Stimulated activated naive CD8-positive, alpha-beta T cell treated with anti-CD3 and anti-CD28 coated beads, Interleukin-15, Interleukin-2, amounts not matched to agents 100 U/mL and 50 U/mL, for 24 hours (primary cell): Measurements from ENCODE around the gene KCNK4.

Source experiments
- ATAC-seq: fragments of 150-1000 bp; cut with Tn5 transposase; one replicate; pipeline ENCODE4 v1.10.0; 2021
- DNase-seq: peaks from one replicate; pipeline ENCODE4 v3.0.0; 2021

The KCNK4 gene

DNA sequence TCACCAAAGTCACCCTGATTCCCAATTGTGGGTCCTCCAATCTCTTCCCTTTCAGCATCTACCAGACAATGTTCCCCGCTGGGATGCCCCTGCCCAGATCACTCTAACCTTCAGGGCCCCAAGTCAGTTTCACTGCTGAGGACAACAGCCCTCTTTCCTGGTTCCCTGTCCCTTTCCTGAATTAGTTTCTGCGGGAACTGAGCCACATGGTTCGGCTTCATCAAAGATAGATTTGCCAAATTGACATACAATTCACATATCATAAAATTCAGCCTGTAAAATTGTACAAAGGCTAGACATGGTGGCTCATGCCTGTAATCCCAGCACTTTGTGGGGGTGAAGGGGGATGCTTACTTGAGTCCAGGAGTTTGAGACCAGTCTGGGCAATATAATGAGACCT lies 36.9 kb downstream of the KCNK4 start:
- DNase-seq: no peak
- ATAC-seq: no peak

DNA sequence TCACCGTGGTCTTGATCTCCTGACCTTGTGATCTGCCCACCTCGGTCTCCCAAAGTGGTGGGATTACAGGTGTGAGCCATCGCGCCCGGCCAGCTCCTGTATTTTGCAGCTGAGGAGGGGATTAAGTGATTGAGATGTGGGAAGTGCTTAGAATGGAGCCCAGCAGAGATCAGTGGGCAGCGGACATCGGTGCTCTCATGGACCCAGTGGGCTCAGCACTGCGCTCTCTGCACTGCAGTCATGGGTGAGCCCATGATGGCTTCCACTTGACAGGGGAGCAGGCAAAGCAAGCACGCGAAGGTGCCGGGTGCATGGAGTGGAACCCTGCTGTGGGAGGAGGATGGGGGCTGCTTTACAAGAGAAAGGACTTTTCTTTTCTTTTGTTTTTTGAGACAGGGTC lies 39.8 kb downstream of the KCNK4 start:
- no peak for ATAC-seq
- no peak for DNase-seq

DNA sequence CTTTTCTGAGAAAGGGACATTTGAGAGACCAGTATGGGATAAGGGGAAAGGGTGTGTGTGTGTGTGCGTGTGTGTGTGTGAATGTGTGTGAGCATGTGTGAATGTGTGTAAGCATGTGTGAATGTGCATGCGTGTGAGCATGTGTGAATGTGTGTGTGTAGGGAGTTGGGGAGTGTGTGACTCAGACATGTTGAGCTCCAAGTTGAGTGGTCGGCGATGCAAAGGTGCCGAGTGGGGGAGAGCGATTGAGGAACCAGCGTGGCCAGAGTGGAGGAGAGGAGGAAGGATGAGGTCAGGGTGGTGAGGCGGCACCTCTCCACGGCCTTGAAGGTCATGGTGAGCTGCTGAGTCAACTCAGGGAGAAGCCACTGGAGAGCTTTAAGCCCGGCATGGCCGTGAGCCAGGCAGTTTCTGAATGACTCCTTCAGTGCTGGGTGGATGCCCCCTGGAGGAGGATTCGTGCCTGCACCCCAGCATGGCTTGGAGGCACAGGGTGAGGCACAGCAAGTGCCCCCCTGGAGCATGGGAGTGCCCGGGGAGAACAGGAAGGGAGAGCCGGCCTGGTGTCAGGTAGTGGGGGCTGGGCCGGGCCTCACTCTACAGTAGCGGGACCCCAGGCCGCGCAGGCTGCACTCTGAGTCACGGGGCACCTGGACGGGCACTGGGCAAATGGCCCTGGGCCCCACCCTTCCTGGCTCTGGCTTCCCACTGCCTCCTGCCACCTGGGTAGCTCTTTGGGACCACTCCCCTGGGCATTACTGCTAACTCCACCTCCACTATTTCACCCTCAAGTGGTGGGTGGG lies 40.7 kb downstream of the KCNK4 start:
- DNase-seq: peak; percentile 90
- ATAC-seq: peak; percentile 82

DNA sequence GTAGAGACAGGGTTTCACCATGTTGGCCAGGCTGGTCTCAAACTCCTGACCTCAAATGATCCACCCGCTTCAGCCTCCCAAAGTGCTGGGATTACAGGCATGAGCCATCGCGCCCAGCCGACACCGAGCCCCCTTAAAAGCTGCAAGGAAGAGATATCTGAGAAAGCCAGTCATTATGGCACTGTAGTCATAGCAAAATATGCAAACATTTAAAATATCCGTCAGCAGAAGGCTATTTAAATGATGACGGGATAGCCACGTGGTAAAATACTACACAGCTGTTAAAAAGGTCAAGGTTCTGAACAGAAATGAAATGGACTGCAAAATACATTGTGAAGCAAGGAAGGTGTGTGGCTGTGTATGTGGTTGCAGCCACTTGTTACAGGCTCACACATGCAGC lies 42.5 kb downstream of the KCNK4 start:
- DNase-seq: no peak
- ATAC-seq: no peak

DNA sequence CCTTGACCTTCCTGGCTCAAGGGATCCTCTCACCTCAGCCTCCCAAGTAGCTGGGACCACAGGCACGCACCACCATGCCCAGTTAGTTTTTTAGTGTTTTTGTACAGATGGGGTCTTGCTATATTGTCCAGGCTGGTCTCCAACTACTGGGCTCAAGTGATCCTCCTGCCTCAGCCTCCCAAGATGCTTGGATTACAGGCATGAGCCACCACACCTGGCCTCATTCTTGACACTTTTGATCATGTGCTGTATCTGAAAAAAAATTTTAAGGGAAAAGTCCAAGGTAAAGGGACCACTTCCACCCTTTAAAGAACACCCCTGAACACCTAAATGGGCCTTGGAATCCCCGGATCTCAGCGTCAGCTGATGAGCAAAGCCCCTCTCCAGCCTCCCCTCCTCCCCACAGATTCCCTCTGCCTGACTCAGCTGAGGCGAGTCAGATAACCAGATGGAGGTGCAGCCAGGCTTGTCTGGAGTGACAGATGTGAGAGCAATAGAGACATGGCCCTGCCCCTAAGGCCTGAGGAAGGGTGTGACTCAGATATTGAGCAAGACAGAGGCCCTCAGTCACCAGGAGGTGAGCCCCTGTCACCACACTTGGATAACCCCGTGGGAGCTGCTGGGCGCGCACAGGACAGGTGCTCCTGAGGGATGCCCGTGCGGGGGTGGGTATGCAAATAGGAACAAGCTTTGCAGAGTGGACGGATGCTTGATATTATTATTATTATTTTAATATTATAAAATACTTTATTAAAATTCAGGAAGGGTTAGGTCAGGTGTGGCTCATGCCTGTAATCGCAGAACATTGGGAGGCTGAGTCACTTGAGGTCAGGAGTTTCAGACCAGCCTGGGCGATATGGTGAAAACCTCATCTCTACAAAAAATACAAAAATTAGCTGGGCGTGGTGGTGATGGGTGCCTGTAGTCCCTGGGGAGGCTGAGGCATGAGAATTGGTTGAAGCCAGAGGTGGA lies 43.9 kb downstream of the KCNK4 start:
- peak; percentile 62 for DNase-seq
- ATAC-seq: peak; percentile 80

DNA sequence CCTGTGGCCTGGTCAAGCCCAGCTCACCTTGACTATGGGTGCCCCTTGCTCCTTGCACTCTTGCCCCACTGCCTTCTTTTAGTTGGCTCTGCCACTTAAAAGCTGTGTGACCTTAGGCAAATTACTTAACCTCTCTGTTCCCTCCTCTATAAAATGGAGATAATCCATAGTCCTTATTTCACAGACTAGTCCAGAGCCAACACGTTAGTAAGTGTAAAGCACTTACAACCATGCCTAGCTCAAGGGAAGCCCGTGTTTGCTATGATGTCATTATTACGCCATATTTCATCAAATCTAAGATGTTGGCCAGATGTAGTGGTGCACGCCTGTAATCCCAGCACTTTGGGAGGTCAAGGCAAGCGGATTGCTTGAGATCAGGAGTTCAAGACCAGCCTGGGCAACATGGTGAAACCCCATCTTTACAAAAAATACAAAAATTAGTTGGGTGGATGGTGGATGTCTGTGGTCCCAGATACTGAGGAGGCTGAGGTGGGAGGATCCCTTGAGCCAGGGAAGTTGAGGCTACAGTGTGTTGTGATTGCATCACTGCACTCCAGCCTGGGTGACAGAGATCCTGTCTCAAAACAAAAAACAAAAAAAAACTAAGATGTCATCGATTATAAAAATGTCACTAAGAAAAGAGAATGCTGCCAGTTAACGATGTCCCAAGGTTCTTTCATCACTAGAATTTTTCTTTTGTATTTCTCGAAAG lies 46.6 kb downstream of the KCNK4 start:
- no peak for DNase-seq
- ATAC-seq: no peak

DNA sequence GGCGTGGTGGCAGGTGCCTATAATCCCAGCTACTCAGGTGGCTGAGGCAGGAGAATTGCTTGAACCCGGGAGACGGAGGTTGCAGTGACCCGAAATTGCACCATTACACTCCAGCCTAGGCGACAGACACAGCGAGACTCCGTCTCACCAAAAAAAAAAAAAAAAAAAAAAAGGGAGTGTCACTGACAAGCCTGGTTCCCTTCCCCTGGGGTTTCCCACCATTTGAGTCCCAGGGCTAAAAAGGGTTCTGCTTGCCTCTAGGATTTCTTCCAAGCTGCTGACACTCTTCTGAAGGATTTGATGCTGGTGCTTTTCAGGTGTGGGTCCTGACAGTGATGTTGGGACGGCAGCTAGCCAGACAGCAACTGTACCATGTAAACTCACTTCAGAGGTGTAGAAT lies 47.6 kb downstream of the KCNK4 start:
- ATAC-seq: no peak
- DNase-seq: no peak

DNA sequence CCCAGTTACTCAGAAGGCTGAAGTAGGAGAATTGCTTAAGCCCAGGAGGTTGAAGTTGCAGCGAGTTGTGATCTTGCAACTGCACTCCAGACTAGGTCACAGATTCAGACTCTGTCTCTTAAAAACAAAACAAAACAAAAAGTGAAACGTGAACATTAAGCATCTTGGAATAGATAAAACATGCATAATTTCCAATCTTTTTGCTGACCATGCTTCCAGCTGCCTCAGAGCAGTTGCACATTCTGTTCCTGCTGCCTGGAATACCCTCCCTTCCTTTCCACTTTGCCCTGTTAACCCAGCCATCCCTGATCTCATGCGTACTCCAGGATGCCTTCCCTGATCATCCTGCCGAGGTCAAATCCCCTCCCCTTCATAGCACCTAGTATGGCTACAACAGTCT lies 48.2 kb downstream of the KCNK4 start:
- ATAC-seq: no peak

DNA sequence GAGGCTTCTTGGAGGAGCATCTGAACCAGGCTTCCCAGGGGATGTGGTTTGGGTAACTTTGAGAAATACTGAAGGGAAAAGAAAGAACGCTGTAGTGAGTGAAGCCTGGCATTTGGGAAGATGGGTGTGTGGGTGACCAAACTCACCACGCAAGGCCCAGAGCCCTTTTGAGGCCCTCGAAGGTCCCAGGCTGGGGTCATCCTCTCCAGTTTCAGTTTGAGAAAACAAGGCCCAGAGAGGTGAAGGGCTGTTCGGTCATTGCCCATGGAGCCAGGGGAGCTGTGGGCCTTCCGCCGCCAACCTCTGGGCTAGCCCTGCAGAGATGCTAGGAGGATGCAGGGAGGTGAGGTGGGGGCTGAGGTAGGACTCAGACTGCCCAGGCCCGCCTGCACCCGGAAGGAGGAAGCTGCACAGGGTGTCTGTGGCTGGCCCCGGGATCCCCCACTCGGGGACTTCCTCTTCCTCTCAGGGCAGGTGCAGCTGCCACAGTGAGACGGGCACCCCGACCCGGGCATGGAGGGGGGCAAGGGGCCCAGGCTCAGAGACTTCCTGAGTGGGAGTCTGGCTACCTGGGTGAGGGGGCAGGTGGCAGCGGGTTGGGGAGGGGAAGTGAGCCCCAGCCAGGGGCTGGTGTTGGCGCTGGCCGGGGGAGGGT lies 48.8 kb downstream of the KCNK4 start, which contains the start of gene CCDC88B:
Gene CCDC88B, plus strand, starts transcription at position 451 of the 655 bp plus-strand sequence. Its CDS starts 63 bp downstream, at position 514.
- ATAC-seq (peak; percentile 82), DNase-seq (peak; percentile 89)

More for the DNA sequence above, 48.2 kb downstream of the KCNK4 start:
- no peak for DNase-seq

DNA sequence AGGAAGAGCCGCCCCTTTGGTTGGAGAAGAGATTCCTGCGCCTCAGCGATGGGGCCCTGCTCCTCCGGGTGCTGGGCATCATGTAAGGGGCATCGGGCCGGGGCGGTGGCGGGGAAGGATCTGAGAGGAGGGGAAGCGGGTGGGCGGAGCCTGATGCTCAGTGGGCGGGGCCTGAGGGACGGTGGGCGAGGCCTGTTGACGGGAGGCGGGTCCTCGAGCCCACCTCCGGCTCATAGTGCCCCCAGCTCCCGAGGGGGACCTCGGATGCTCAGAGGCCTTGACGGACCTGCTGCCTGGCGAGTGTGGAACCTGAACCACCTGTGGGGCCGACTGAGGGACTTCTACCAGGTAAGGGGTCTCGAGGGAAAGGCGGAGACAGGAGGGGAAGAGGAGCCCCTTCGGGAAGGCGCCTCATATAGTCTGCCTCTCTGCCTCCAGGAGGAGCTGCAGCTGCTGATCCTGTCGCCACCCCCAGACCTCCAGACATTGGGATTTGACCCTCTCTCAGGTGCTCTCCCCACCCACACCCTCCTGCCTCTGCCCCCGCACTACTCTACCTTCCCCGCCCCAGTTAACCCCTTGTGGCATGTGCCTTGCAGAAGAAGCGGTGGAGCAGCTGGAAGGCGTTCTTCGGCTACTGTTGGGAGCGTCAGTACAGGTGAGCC lies 49.7 kb downstream of the KCNK4 start:
- peak; percentile 53 for ATAC-seq

DNA sequence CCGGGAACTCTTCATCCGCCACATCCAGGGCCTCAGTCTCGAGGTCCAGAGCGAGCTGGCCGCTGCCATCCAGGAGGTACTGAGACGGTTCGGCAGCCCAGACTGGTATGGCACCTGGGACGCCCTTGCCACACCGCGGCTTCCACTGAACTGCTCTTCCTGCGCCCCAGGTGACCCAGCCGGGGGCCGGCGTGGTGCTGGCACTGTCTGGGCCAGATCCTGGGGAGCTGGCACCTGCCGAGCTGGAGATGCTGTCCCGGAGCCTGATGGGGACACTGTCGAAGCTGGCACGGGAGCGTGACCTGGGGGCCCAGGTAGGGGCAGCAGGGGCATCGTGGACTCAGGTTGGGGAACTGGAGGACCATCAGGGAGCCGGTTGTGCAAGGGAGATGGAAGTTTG lies 50.3 kb downstream of the KCNK4 start:
- ATAC-seq (no peak), DNase-seq (no peak)

More for the DNA sequence above, 49.7 kb downstream of the KCNK4 start:
- peak; percentile 93 for DNase-seq

DNA sequence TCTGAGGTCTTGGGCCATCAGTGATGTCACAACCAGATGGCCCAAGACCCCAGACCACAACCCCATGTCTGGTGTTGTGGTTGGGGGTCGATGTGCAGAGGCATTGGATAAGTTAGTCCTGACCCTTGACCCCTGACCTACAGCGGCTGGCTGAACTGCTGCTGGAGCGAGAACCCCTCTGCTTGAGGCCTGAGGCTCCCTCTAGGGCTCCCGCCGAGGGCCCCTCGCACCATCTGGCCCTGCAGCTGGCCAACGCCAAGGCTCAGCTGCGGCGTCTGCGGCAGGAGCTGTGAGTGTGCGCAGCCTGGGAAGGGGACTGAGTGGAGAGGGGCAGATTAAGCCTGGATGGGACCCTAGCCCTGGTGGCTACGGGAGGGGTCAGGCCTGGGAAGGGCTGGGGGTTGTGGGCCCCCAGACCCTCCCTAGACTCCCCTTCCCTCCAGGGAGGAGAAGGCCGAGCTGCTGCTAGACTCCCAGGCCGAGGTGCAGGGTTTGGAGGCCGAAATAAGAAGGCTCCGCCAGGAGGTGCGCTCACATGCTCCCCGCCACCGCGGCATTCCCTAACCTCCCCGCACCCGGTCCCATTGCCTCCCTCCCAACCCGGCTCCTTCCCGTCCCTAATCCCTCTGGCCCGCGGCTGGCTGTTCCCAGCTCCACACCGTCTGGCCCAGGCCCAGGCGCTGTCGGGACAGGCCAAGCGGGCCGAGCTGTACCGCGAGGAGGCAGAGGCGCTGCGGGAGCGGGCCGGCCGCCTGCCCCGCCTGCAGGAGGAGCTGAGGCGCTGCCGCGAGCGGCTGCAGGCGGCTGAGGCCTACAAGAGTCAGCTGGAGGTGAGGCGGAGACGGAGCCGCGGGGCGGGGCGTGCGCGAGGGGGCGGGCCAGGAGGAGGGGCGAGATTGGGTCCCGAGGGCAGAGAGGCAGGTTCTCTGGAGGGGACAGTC lies 51.0 kb downstream of the KCNK4 start:
- peak; percentile 73 for ATAC-seq

DNA sequence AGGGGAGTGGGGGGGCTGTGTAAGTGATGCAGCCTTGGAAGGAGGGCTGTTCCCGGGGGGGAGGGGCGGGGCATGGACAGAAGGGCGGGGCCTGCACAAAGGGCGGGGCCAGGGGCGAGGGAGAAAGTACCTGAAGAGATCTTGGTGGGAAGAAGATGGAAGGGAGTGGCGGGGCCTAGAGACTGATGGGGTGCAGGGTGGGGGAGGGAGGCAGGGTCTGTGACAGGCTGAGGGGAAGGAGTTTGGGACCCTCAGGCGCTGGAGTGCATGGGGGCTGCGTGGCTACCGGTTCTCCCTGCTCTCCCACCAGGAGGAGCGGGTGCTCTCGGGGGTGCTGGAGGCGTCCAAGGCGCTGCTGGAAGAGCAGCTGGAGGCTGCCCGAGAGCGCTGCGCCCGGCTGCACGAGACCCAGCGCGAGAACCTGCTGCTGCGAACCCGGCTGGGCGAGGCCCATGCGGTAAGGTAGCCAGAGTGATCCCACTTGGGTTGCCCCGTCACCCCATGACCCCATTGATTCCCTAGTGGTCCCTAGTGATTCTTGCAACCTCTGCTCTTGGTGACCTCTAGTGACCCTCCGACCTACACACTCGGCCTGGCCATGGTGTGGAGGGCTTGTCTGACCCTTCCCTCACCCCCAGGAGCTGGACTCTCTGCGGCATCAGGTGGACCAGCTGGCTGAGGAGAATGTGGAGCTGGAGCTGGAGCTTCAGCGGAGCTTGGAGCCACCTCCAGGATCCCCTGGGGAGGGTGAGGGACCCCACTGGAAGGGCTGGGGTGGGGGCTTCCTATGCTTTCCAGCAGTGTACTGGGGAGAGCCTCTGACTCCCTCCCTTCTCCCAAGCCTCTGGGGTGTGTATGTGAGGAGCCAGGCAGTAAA lies 52.0 kb downstream of the KCNK4 start:
- ATAC-seq (no peak), DNase-seq (no peak)

More for the DNA sequence above, 51.0 kb downstream of the KCNK4 start:
- DNase-seq: peak; percentile 92

DNA sequence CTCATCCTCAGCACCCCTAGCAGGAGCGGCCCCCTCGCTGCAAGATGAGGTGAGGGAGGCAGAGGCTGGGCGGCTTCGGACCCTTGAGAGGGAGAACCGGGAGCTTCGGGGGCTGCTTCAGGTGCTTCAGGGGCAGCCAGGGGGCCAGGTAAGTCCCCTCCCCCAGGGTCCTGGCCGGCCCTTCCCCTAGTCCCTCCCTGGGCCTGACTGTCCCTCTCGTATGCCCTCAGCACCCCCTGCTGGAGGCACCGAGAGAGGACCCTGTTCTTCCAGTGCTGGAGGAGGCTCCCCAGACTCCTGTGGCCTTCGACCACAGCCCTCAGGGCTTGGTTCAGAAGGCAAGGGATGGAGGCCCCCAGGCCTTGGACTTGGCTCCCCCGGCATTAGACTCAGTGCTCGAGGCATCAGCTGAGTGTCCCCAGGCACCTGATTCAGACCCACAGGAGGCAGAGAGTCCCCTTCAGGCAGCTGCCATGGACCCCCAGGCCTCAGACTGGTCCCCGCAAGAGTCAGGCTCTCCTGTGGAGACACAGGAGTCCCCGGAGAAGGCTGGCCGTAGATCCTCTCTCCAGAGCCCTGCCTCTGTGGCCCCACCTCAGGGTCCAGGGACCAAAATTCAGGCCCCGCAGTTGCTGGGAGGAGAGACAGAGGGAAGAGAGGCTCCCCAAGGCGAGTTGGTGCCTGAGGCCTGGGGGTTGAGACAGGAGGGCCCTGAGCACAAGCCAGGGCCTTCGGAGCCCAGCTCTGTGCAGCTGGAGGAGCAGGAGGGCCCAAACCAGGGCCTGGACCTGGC lies 52.9 kb downstream of the KCNK4 start:
- DNase-seq (peak; percentile 31), ATAC-seq (no peak)

DNA sequence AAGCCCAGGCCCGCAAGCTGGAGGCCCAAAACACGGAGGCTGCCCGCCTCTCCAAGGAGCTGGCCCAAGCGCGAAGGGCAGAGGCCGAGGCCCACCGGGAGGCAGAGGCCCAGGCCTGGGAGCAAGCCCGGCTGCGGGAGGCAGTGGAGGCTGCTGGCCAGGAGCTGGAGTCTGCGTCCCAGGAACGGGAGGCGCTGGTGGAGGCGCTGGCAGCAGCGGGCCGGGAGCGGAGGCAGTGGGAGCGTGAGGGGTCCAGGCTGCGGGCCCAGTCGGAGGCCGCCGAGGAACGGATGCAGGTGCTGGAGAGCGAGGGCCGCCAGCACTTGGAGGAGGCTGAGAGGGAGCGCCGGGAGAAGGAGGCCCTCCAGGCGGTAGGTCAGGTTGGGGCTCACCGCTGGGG lies 53.7 kb downstream of the KCNK4 start:
- ATAC-seq (no peak), DNase-seq (no peak)

DNA sequence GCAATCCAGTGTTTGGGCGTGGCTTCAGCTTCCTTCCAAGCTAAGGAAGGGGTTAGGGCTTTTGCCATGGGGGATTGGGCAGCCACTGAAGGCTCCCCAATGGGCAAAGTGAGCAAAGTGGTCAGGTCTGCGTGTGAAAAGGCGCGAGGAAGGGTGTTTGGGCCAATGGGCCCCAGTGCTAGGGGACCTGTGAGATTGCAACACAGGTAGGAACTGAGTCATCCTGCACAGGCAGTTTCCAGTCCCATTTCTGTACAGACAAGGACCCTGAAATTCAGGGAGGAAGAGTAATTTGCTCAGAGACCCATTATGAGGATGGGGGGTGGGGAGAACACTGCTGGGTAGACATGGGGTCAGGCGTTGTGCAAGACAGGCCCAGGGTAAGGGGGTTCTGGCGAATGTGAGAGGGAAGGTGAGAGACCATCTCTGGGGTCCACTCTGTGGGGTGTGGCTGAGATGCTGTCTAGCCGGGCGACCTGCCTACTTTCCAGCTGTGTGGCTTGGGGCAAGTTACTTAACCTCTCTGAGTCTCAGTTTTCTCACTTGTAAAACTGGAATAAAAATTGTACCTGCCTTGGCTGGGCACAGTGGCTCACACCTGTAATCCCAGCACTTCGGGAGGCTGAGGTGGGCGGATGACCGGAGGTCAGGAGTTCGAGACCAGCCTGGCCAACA lies 56.2 kb downstream of the KCNK4 start:
- ATAC-seq: no peak
- no peak for DNase-seq

DNA sequence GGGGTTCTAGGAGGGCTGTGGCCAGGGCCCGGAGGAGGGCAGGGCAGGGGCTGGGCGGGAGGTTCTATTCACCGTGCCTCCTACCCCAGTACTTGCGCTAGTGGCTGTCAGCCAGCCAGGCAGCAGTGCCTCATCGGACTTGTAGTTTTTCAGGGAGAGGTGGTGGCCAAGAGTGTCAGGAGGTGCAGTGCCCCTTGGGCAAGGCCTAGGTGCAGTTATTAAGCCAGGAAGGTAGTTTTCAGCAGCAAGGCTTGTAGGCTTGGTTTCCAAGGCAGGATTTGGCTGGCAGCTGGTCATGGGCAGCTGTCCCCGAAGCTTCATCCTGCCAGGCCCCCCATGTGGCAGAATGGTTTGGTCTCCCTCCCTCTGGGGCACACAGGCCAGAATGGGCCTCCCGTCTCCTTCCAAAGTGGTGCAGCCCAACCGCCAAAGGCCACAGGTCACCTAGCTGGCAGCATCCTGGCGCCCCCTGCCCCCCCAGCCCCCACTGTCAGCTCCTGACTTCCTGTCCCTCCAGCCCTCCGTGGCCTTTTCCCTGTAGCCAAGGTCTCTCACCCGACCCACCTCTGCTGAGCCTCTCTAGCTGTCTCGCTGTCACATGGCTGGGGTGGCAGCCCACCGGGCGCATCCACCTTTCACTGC lies 57.4 kb downstream of the KCNK4 start:
- DNase-seq (no peak), ATAC-seq (no peak)
